Activated effector memory CD4-positive, alpha-beta T cell treated with Interleukin-2 at 50 U/mL for 16 hours (primary cell): Measurements from ENCODE around the gene BLTP3A.

Experiments used
- DNase-seq: peaks from one replicate; pipeline ENCODE4 v3.0.0-alpha.2; 2020

Gene BLTP3A

DNA sequence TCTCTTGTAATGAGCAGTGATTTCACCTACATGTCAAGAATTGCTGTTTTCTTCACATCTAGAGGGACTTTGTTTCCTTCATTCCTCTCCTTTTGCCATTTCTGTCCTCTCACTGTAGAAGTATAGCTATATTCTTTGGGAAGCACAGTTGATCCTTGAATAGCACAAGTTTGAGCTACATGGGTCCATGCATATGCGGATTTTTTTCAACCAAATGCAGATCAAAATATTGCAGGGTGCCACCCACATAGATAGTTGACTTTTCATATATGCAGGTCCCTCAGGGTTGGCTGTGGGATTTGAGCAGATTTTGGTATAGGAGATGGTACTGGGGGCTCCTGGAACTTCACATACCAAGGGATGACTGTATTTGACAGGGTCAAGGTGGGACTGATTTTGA, 41.1 kb downstream of the BLTP3A start:
- no peak for DNase-seq

- DNase-seq, result no peak
These were observed 43.1 kb downstream of the BLTP3A start for GRCh38 chr6:34834789-34835518.

GRCh38 chr6:34836008-34836407, 44.1 kb downstream of the BLTP3A start:
- DNase-seq, result no peak

- DNase-seq, result no peak
These were observed 44.6 kb downstream of the BLTP3A start for GRCh38 chr6:34836451-34836850.

GRCh38 chr6:34837528-34837927, 45.6 kb downstream of the BLTP3A start:
- no peak for DNase-seq

GRCh38 chr6:34839666-34840352, 47.9 kb downstream of the BLTP3A start:
- no peak for DNase-seq
